B cell (primary cell): ENCODE results near the gene EBLN2.
"Not testable (repeated sequence)": the region's sequence is repeated elsewhere in the genome, so short reads cannot be mapped to it uniquely, and the experiment has no call there.

ENCODE experiments used
- CTCF ChIP-seq: fragments of 200-600 bp; IDR thresholded peaks from one replicate; pipeline ENCODE4 v1.8.0; 2022; ENCODE audit warnings: antibody characterized with exemption, mild to moderate bottlenecking
- EZH2 ChIP-seq: IDR thresholded peaks from 2 replicates; pipeline ENCODE4 v1.6.1; 2012; ENCODE audit warnings: borderline replicate concordance, low read depth, mild to moderate bottlenecking, moderate library complexity, low read length; ENCODE audit not compliant: insufficient read depth, poor library complexity, severe bottlenecking

DNA sequence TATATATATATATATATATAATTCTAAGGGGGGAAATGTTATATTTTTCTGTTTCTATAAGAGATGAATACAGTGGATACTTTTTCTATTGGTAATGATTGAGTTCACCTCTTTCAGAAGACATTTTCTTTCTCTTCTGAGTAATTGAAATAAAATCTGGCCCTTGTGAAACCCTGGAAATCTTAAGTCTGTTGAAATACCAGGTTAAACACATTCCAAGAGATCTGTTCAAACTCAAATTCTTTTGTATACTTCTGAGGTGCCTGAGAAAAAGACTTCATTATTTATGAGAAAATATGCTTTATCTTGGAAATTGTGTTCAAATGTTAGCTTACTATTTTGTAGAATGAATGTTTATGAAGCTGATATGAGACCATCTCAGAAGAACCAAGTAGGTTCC lies 4.8 kb downstream of the EBLN2 start:
- not testable (repeated sequence) for TF ChIP-seq CTCF, EZH2
